MM.1S (cell line): Measurements from ENCODE around the gene CPLX4.
A peak's percentile ranks its signal among the peaks of the same experiment; 100 is the strongest.

Experiments
- DNase-seq: peaks from one replicate; pipeline ENCODE4 v3.0.0-alpha.2; 2015
- H2AFZ ChIP-seq: fragments of 300-600 bp; sonication (generic); 2 replicates; pipeline ENCODE4 v1.6.0; 2016; ENCODE audit warnings: antibody characterized with exemption, low read length
- H3F3A ChIP-seq: fragments of 300-600 bp; sonication (generic); 2 replicates; pipeline ENCODE4 v1.6.1; 2016; ENCODE audit warnings: mild to moderate bottlenecking, antibody characterized with exemption, low read length, moderate library complexity, mixed read lengths; ENCODE audit not compliant: insufficient read depth
- H3K27ac ChIP-seq: fragments of 300-600 bp; sonication (generic); 2 replicates; pipeline ENCODE4 v1.5.1; 2016; ENCODE audit warnings: mild to moderate bottlenecking, low read length
- H3K27me3 ChIP-seq: fragments of 300-600 bp; sonication (generic); replicated peaks from 2 replicates; pipeline ENCODE4 v1.6.0; 2016; ENCODE audit warnings: low read length; ENCODE audit not compliant: insufficient read depth
- H3K36me3 ChIP-seq: fragments of 300-600 bp; sonication (generic); replicated peaks from 2 replicates; pipeline ENCODE4 v1.6.1; 2016; ENCODE audit warnings: mild to moderate bottlenecking, low read length, mixed read lengths; ENCODE audit not compliant: insufficient read depth
- H3K4me1 ChIP-seq: fragments of 300-600 bp; sonication (generic); 2 replicates; pipeline ENCODE4 v1.6.1; 2016; ENCODE audit warnings: low read length, mixed read lengths
- H3K4me2 ChIP-seq: fragments of 300-600 bp; sonication (generic); 2 replicates; pipeline ENCODE4 v1.6.0; 2016; ENCODE audit warnings: low read depth, low read length
- H3K4me3 ChIP-seq: fragments of 300-600 bp; sonication (generic); 2 replicates; pipeline ENCODE4 v1.5.1; 2016; ENCODE audit warnings: low read length, mixed read lengths
- H3K79me2 ChIP-seq: fragments of 300-600 bp; sonication (generic); 2 replicates; pipeline ENCODE4 v1.6.1; 2016; ENCODE audit warnings: mixed run types, low read length, mixed read lengths
- H3K9ac ChIP-seq: fragments of 300-600 bp; sonication (generic); 2 replicates; pipeline ENCODE4 v1.6.1; 2016; ENCODE audit warnings: low read length, mixed read lengths
- H3K9me2 ChIP-seq: fragments of 300-600 bp; sonication (generic); replicated peaks from 2 replicates; pipeline ENCODE4 v1.6.1; 2016; ENCODE audit warnings: mild to moderate bottlenecking, low read length, mixed read lengths; ENCODE audit not compliant: insufficient read depth
- H3K9me3 ChIP-seq: fragments of 300-600 bp; sonication (generic); replicated peaks from 2 replicates; pipeline ENCODE4 v1.6.1; 2016; ENCODE audit warnings: mild to moderate bottlenecking, low read length, mixed read lengths; ENCODE audit not compliant: insufficient read depth
- H4K20me1 ChIP-seq: fragments of 300-600 bp; sonication (generic); 2 replicates; pipeline ENCODE4 v1.6.1; 2016; ENCODE audit warnings: mild to moderate bottlenecking, low read length, moderate library complexity, mixed read lengths; ENCODE audit not compliant: insufficient read depth
- EZH2 ChIP-seq: fragments of 300-600 bp; sonication (generic); optimal IDR thresholded peaks from 2 replicates; pipeline ENCODE3; 2017; ENCODE audit warnings: low read depth, mild to moderate bottlenecking, antibody characterized with exemption, low read length, mixed read lengths
- EZH2phosphoT487 ChIP-seq: fragments of 300-600 bp; sonication (generic); IDR thresholded peaks from 2 replicates; pipeline ENCODE4 v1.6.1; 2018; ENCODE audit warnings: antibody characterized with exemption, low read length
- TF ChIP-seq, protein P1 (sequence below): fragments of 300-600 bp; sonication (generic); IDR thresholded peaks from 2 replicates; pipeline ENCODE4 v1.5.1; 2016; ENCODE audit warnings: antibody characterized with exemption, low read length, mixed read lengths

CPLX4 gene

DNA sequence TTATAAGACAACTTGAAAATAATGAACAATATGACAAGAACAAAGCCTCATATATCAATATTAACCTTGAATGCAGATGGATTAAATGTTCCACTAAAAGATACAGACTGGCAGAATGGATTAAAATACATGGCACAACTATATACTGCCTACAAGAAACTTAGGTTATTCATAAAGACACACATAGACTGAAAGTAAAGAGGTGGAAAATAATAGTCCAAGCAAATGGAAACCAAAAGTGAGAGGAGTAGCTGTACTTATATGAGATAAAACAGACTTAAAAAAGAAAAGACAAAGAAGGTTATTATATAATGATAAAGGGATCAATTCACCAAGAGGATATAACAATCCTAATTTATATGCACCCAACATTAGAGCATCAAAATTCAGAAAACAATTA lies 22.4 kb upstream of the CPLX4 start:
- Histone ChIP-seq H3K4me3 (no peak overlapping the region), H2AFZ (no peak overlapping the region), H3K79me2 (peaks cover 75% of the 10 kb centered on the region), H3K27ac (no peak overlapping the region), H3K36me3 (peaks cover 39% of the 10 kb centered on the region), H3K9me3 (no peaks in the 10 kb centered on the region), H3K9me2 (no peaks in the 10 kb centered on the region), H3K9ac (no peak overlapping the region), H4K20me1 (no peaks in the 10 kb centered on the region; the same call in 1 of the 2 replicates), H3F3A (peaks cover 5% of the 10 kb centered on the region; the same call in 1 of the 2 replicates), H3K4me1 (peaks cover 26% of the 10 kb centered on the region), H3K4me2 (no peak overlapping the region), H3K27me3 (no peaks in the 10 kb centered on the region)
- DNase-seq, result peak; percentile 23
- TF ChIP-seq, protein P1, sequence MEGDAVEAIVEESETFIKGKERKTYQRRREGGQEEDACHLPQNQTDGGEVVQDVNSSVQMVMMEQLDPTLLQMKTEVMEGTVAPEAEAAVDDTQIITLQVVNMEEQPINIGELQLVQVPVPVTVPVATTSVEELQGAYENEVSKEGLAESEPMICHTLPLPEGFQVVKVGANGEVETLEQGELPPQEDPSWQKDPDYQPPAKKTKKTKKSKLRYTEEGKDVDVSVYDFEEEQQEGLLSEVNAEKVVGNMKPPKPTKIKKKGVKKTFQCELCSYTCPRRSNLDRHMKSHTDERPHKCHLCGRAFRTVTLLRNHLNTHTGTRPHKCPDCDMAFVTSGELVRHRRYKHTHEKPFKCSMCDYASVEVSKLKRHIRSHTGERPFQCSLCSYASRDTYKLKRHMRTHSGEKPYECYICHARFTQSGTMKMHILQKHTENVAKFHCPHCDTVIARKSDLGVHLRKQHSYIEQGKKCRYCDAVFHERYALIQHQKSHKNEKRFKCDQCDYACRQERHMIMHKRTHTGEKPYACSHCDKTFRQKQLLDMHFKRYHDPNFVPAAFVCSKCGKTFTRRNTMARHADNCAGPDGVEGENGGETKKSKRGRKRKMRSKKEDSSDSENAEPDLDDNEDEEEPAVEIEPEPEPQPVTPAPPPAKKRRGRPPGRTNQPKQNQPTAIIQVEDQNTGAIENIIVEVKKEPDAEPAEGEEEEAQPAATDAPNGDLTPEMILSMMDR, result no peak
- TF ChIP-seq EZH2phosphoT487, result no peak
- no peak for TF ChIP-seq EZH2

DNA sequence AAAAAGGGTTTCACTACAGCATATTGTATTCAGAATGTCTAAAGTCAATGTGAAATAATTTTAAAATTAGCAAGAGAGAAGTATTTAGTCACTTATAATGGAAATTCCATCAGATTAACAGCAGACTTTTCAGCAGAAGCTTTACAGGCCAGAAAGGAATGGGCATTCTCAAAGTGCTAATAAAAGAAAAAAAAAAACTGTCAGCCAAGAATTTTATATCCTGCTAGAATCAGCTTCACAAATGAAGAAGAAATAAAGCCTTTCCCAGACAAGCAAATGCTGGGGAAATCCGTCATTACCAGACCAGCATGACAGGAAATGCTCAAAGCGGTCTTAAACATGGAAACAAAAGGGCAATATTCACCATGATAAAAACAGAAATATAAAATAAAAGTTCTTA lies 21.9 kb upstream of the CPLX4 start:
- Histone ChIP-seq H3K4me2 (no peak overlapping the region), H2AFZ (no peak overlapping the region), H3K9me3 (no peaks in the 10 kb centered on the region), H3F3A (peaks cover 1% of the 10 kb centered on the region; the same call in 1 of the 2 replicates), H3K36me3 (peaks cover 34% of the 10 kb centered on the region), H3K4me3 (no peak overlapping the region), H3K79me2 (peaks cover 72% of the 10 kb centered on the region), H3K27ac (peak overlapping the region; percentile 16; the same call in 1 of the 2 replicates), H3K9me2 (no peaks in the 10 kb centered on the region), H3K27me3 (no peaks in the 10 kb centered on the region), H3K4me1 (peaks cover 26% of the 10 kb centered on the region), H3K9ac (no peak overlapping the region), H4K20me1 (no peaks in the 10 kb centered on the region; the same call in 1 of the 2 replicates)
- TF ChIP-seq EZH2phosphoT487 (no peak), EZH2 (no peak)
- TF ChIP-seq, protein P1, result no peak
- no peak for DNase-seq

DNA sequence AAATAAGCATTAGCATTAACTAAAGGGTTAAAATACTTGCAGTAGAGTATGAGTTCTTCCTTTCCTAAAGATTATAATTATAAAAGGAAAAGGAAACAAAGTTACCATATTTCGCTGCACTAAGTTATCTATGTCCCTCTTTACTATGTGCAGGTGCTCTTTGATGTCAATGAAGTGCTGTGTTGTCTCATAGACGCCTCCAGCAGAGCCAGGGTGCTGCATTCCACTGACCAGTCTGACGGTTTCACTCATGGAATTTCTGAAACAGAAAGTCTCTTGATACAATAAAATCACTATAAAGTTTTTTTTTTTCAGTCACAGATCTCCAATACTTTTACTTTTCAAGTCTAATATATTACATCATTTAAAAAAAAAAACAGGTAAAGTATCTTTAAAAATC lies 14.5 kb upstream of the CPLX4 start:
- no peaks in the 10 kb centered on the region for H3K9me2 ChIP-seq
- no peaks in the 10 kb centered on the region for H4K20me1 ChIP-seq
- no peak overlapping the region for H3K4me3 ChIP-seq
- H3K4me1 ChIP-seq, result no peaks in the 10 kb centered on the region
- no peak overlapping the region for H3K9ac ChIP-seq
- no peaks in the 10 kb centered on the region for H3F3A ChIP-seq
- H3K36me3 ChIP-seq, result peaks cover 20% of the 10 kb centered on the region; the same call in 1 of the 2 replicates
- H3K27me3 ChIP-seq, result no peaks in the 10 kb centered on the region
- no peaks in the 10 kb centered on the region for H3K9me3 ChIP-seq
- H3K27ac ChIP-seq, result no peak overlapping the region
- H3K79me2 ChIP-seq, result peaks cover 10% of the 10 kb centered on the region; the same call in 1 of the 2 replicates
- H2AFZ ChIP-seq, result no peak overlapping the region
- no peak for DNase-seq
- no peak overlapping the region for H3K4me2 ChIP-seq
- TF ChIP-seq EZH2phosphoT487 (no peak), EZH2 (no peak)
- TF ChIP-seq, protein P1, result no peak
